ENCODE measurements around the gene DEUP1. TPM values are rescaled to one million over a fixed set of nuclear protein-coding genes. Genes with fewer than 3 reads are reported as not detected.

DEUP1 gene
- total RNA-seq, 2 experiments from 2014 or later: not detected

DNA sequence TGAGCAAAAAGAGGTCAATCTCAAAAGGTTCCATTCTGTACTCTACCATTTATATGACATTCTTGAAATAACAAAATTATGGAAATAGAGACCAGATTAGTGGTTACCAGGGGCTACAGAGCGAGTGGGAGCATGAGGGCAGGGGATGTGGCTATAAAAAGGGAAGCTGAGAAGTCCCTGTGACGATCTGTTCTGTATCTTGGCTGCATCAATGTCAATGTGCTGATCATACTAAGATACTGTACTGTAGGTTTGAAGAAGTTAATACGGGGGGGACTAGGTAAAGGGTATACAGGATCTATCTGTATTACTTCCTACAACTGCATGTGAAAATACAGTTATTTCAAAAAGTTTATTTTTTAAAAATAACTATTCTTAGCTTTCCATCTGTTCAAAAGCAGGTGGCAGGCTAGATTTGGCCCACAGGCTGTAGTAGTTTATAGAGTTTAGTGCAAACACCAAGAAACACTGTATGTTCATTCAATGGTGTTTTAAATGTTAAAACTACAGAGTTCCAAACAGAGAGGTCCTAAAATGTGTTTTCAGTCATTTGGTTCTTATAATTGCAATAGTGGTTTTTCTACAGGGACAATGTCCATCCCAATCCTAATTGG lies 134.5 kb downstream of the DEUP1 start:
- ATAC-seq (no peak), DNase-seq (no peak)
- Mint-ChIP-seq H3K27me3 (no peaks in the 10 kb centered on the region), H3K36me3 (ENCODE audit: low read depth) (no peaks in the 10 kb centered on the region), H3K27ac (no peak overlapping the region), H3K9me3 (no peaks in the 10 kb centered on the region), H3K4me1 (ENCODE audit: low read depth) (no peaks in the 10 kb centered on the region), H3K4me3 (no peak overlapping the region)
- POLR2A ChIA-PET: no interaction called here
- CTCF ChIA-PET: no interaction called here
- TF ChIP-seq, protein P1, sequence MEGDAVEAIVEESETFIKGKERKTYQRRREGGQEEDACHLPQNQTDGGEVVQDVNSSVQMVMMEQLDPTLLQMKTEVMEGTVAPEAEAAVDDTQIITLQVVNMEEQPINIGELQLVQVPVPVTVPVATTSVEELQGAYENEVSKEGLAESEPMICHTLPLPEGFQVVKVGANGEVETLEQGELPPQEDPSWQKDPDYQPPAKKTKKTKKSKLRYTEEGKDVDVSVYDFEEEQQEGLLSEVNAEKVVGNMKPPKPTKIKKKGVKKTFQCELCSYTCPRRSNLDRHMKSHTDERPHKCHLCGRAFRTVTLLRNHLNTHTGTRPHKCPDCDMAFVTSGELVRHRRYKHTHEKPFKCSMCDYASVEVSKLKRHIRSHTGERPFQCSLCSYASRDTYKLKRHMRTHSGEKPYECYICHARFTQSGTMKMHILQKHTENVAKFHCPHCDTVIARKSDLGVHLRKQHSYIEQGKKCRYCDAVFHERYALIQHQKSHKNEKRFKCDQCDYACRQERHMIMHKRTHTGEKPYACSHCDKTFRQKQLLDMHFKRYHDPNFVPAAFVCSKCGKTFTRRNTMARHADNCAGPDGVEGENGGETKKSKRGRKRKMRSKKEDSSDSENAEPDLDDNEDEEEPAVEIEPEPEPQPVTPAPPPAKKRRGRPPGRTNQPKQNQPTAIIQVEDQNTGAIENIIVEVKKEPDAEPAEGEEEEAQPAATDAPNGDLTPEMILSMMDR (IDR thresholded peaks at IDR 0.05): no peak
- intact Hi-C loops (cut with micrococcal nuclease): no loop called here

DNA sequence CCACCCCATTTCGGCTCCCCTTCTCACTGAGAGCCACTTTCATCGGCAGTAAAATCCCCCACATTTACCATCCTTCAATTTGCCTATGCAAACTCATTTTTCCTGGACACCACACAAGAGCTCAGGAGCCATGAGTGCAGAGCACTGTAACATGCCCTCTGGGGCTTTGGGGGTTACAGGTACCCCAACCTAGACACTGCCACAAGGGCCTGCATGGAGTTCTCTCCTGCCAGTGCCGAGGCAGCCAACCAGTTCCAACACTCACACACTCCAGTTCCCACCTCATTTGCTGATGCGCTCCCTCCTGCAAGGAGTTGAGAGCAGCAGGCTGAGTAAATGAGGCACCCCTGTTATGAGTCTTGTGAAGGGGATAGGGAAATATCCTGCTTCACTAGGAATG lies 136.5 kb downstream of the DEUP1 start:
- intact Hi-C loops (cut with micrococcal nuclease): no loop called here
- H3K4me1 Mint-ChIP-seq (ENCODE audit: low read depth): no peaks in the 10 kb centered on the region
- H3K27me3 Mint-ChIP-seq: no peaks in the 10 kb centered on the region
- no peaks in the 10 kb centered on the region for H3K9me3 Mint-ChIP-seq
- DNase-seq (no peak), ATAC-seq (no peak)
- H3K36me3 Mint-ChIP-seq (ENCODE audit: low read depth): no peaks in the 10 kb centered on the region
- TF ChIP-seq, protein P1 (IDR thresholded peaks at IDR 0.05): no peak
- H3K27ac Mint-ChIP-seq: no peak overlapping the region
- ChIA-PET CTCF (no interaction called here), POLR2A (no interaction called here)
- H3K4me3 Mint-ChIP-seq: no peak overlapping the region

DNA sequence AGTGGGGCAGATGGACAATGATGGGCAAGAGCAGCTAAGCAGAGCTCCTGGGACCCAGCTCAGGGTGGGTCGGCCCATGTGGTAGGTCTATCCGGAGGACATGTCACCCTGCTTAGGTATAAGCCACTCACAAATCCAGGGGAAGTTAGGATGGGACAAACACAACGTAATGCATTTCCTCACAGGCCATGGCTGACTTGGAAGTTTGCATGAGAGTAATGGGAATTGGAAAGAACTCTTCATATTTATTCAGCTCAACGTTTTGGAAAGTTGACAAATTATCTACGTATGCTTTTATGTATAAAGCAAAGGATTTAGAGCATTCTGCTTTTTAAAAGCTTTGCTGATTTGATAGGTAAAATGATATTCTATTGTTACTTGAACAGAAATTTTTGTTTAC lies 137.7 kb downstream of the DEUP1 start:
- Mint-ChIP-seq H3K4me3 (no peak overlapping the region), H3K27me3 (no peaks in the 10 kb centered on the region), H3K4me1 (ENCODE audit: low read depth) (no peaks in the 10 kb centered on the region), H3K36me3 (ENCODE audit: low read depth) (no peaks in the 10 kb centered on the region), H3K27ac (no peak overlapping the region), H3K9me3 (no peaks in the 10 kb centered on the region)
- TF ChIP-seq, protein P1 (IDR thresholded peaks at IDR 0.05): no peak
- CTCF ChIA-PET: interaction anchor here (0.8 kb wide), 1 partner anchor 69 kb away, joined by 3 read pairs; no protein-coding TSS in a partner anchor
- POLR2A ChIA-PET: no interaction called here
- ATAC-seq: no peak
- intact Hi-C loops (cut with micrococcal nuclease): no loop called here
- DNase-seq: no peak

DNA sequence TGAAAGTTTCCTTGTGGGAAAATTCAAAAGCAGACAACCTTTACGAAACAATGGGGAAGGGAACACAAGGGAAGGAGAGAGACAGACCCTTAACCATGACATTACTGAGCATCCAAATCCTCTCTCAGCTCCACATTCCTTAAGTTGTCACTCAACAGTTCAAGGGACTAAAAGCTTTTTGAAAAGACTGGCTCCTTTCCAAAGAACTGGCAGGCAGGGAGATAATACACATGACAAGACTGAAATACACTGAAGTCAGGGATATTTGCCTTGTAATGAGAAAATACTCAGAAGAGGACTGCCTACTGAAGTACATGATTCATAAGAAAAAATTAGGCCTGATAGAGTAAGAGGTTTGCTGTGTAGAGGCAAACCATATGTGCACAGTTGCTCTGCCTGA lies 143.6 kb downstream of the DEUP1 start:
- DNase-seq (no peak), ATAC-seq (no peak)
- Mint-ChIP-seq H3K4me3 (no peak overlapping the region), H3K27ac (no peak overlapping the region), H3K4me1 (ENCODE audit: low read depth) (no peaks in the 10 kb centered on the region), H3K9me3 (peaks cover 2% of the 10 kb centered on the region), H3K36me3 (ENCODE audit: low read depth) (no peaks in the 10 kb centered on the region), H3K27me3 (no peaks in the 10 kb centered on the region)
- intact Hi-C loops (cut with micrococcal nuclease): no loop called here
- TF ChIP-seq, protein P1 (IDR thresholded peaks at IDR 0.05): no peak
- CTCF ChIA-PET: no interaction called here
- POLR2A ChIA-PET: no interaction called here

DNA sequence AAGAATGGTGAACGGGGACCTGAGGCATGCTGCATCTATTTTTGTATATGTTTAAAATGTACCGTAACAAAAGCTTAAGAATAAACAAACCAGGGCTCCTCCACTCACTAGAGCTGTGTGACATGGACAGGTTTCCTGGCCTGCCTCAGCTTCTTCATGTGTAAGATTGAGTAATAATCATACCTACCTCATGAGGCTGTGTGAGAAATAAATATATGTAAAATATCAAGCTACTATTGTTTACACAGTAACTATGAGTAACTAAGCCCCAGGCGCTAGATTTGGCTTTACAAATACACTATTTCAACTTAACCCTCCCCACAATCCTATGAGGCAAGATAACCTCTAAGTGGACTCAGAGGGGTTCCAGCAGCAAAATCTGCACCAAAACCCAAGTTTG lies 146.3 kb downstream of the DEUP1 start:
- ChIA-PET POLR2A (no interaction called here), CTCF (no interaction called here)
- TF ChIP-seq, protein P1 (IDR thresholded peaks at IDR 0.05): no peak
- H3K4me3 Mint-ChIP-seq: no peak overlapping the region
- DNase-seq: no peak
- H3K27me3 Mint-ChIP-seq: no peaks in the 10 kb centered on the region
- H3K9me3 Mint-ChIP-seq: peaks cover 2% of the 10 kb centered on the region
- no peaks in the 10 kb centered on the region for H3K4me1 Mint-ChIP-seq (ENCODE audit: low read depth)
- intact Hi-C loops (cut with micrococcal nuclease): no loop called here
- H3K27ac Mint-ChIP-seq: no peak overlapping the region
- ATAC-seq: no peak
- H3K36me3 Mint-ChIP-seq (ENCODE audit: low read depth): no peaks in the 10 kb centered on the region

All from activated CD8-positive, alpha-beta T cell treated with anti-CD3 and anti-CD28 coated beads for 36 hours (primary cell).